HUDEP-2 (cell line): ENCODE results near the gene PDE5A.
"Not testable (repeated sequence)": the region's sequence is repeated elsewhere in the genome, so short reads cannot be mapped to it uniquely, and the experiment has no call there.

ENCODE experiments used
- DNase-seq, 76 experiments: peaks; one replicate each; lab custom pipeline; 2025; ENCODE audit not compliant: unreplicated experiment in 76 of 76; lab: John Stamatoyannopoulos, UW

The PDE5A gene

DNA sequence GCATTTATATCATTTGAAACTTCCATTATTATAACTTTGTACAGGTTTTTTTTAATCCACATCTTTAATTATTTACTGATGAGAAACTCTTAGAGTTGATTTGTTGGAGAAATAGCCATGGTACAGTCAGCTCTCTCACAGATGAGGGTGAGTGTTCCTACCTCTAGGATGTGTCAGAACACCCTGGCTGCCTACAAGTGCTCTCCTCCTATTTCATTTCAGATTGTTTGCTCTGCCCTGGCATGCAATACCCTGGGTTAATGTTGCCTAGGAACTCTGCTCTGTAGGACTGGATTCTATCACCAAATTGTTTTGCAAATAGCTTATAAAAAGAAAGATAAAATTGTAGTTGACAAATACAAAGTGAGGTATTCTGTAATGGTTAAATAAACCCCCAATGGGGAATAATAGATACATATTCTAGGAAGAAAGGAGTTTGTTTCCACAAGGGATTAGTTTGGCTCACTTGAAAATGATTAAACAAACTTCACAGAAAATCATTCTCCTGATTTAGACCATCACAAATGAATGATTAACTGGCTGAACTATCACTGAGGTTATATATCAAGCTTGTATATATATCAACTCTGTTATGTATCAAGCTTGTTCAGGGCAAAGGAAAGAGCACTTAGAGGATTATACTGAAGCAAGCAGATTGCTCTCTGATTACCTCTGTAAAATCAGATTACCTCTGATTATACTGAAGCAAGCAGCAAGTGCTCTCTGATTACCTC lies 150.0 kb downstream of the PDE5A start:
- DNase-seq = no peak

- DNase-seq = no peak
These were observed 151.1 kb downstream of the PDE5A start for GRCh38 chr4:119477412-119478053.

DNA sequence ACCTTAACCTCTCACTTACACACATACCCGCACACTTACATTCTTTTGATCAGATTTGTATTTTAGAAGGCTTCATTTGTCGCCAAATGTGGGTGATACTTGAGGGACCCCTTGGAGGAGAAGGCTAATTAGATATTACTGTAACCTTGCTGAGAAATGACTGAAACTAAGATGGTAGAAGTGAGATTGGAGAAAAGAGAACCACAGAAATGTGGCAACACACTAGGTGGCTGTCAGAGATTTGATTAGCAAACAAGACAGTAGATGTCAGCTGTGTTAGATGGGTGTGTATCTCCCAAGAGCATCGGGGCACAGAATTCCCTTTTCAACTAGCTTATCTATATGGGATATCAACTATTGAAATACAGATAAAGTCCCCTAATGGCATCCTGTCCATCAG lies 157.3 kb downstream of the PDE5A start:
- DNase-seq = no peak

DNA sequence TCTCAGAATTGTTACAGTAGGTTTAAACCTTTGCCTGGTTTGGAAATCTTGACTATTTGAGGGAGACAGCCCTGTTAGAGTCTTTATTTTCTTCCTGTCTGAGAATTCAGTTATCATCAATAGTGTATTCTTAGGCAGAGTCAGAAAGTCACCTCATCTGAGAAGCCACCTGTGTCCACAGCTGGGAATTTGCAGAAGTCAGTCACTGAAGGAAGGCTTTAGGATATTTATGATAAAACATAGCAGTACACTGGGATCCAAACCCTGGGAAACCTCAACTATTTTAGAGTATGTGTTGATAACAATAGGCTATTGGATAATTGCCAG lies 157.9 kb downstream of the PDE5A start:
- not testable (repeated sequence) for DNase-seq

GRCh38 chr4:119470021-119470736 lies 158.4 kb downstream of the PDE5A start:
- DNase-seq = not testable (repeated sequence)

GRCh38 chr4:119469039-119469438 lies 159.6 kb downstream of the PDE5A start:
- not testable (repeated sequence) for DNase-seq

DNA sequence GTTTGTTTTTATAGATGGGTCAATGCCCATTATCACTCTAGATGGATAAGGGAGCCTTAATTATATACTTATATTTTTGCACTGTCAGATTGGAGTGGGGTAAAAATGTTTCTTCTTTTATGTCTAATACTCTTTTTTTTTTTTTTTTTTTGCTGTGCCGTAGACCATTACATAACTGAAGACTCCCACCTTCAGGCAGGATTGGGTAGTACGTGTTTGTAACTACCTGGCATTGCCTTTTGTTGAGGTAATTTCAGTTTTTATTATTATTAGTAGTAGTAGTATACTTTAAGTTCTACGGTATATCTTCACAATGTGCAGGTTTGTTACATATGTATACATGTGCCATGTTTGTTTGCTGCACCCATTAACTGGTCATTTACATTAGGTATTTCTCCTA lies 165.9 kb downstream of the PDE5A start:
- peak in 7 of 76 experiments; percentile 0 to 9 (median 2) for DNase-seq

DNA sequence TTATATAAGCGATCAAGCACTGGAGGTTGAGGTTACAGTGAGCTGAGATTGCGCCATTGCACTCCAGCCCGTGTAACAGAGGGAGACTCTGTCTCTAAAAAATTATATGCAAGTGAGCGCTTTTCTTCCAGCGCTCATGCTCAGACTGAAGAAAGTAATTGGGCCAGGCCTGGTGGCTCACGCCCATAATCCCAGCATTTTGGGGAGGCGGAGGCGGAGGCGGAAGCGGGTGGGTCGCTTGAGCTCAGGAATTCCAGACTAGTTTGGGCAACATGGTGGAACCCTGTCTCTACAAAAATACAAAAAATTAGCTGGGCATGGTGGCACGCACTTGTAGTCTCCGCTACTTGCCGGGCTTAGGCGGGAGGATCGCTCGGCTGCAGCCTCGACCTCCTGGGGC lies 172.9 kb downstream of the PDE5A start:
- not testable (repeated sequence) for DNase-seq

- DNase-seq = peak; percentile 13 to 95 (median 86)
These were observed 173.9 kb downstream of the PDE5A start for GRCh38 chr4:119454491-119455270.

DNA sequence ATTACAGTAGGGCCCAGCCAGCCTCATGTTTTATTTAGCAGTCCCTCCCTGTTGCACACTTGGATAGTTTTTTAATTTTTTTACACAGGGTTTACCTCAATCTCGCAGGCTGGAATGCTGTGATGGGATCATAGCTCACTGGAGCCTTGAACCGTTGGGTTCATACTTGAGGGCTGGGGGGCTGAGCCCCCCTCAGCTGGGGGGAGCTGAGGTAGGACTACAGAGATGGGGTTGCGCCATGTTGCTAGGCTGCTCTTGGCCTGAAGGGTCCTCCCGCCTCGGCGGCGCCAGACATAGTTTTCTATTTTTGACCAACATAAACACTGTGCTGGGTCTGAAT lies 174.5 kb downstream of the PDE5A start:
- not testable (repeated sequence) for DNase-seq

DNA sequence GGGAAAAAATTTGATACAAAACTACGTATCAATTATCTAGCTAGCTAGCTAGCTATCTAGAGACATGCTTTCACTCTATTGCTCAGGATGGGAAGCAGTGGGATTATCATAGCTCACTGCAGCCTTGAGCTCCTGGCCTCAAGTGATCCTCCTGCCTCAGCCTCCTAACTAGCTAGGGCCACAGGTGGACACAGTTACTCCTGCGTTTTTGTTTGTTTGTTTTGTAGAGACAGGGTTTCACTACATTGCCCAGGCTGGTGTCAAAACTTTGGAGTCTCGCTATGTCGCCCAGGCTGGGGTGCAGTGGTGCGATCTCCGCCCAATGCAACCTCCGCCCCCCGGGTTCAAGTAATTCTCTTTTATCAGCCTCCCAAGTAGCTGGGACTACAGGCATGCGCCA lies 175.3 kb downstream of the PDE5A start:
- not testable (repeated sequence) for DNase-seq

DNA sequence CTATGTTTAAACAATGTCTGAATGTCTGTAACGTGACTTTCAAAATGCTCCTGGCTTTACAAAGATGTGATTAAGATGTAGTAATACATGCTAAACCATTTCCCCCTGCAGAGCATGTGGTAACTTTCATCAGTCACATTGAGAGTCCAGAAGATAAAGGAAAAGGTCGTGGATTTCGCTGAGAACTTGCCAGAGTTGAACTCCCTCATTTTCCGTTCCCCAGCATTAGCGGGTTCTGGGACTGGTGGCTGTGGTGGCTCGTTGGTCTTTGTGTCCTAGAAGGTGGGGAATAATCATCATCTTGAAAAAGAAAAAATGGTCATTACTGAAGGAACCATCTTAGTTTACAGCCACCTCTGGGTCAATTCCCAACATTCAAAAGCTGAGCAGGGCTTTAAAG lies 178.8 kb downstream of the PDE5A start:
- not testable (repeated sequence) for DNase-seq
